NCI-H187 (cell line): ENCODE data around the gene SOX14.

Source experiments
- DNase-seq, 2 experiments: peaks; one replicate each; lab custom pipeline; 2025; lab: John Stamatoyannopoulos, UW

Gene SOX14

GRCh38 chr3:137768361-137769321 lies 4.5 kb downstream of the SOX14 start:
- no peak for DNase-seq

- no peak for DNase-seq
These were observed 5.4 kb downstream of the SOX14 start for GRCh38 chr3:137769322-137770065.

GRCh38 chr3:137770066-137770834 lies 6.1 kb downstream of the SOX14 start:
- DNase-seq: no peak

GRCh38 chr3:137770835-137771399 lies 6.8 kb downstream of the SOX14 start:
- DNase-seq: no peak

- no peak for DNase-seq
These were observed 7.5 kb downstream of the SOX14 start for GRCh38 chr3:137771401-137772213.

GRCh38 chr3:137772214-137772955 lies 8.3 kb downstream of the SOX14 start:
- DNase-seq: no peak

- no peak for DNase-seq
These were observed 14.8 kb downstream of the SOX14 start for GRCh38 chr3:137778941-137779340.

- no peak for DNase-seq
These were observed 23.4 kb downstream of the SOX14 start for GRCh38 chr3:137787529-137787928.

GRCh38 chr3:137789236-137789635 lies 25.1 kb downstream of the SOX14 start:
- DNase-seq: no peak

- no peak for DNase-seq
These were observed 28.6 kb downstream of the SOX14 start for GRCh38 chr3:137792626-137793271.

GRCh38 chr3:137796993-137797392 lies 32.9 kb downstream of the SOX14 start:
- no peak for DNase-seq

GRCh38 chr3:137803215-137803614 lies 39.1 kb downstream of the SOX14 start:
- no peak for DNase-seq

GRCh38 chr3:137807998-137808397 lies 43.9 kb downstream of the SOX14 start:
- no peak for DNase-seq

- no peak for DNase-seq
These were observed 45.4 kb downstream of the SOX14 start for GRCh38 chr3:137809509-137809908.

- no peak for DNase-seq
These were observed 47.9 kb downstream of the SOX14 start for GRCh38 chr3:137812023-137812422.

- DNase-seq: no peak
These were observed 51.1 kb downstream of the SOX14 start for GRCh38 chr3:137815251-137815650.
